ENCODE results near the gene TBCCD1.
"Not testable (repeated sequence)": the region's sequence is repeated elsewhere in the genome, so short reads cannot be mapped to it uniquely, and the experiment has no call there.

TBCCD1 gene

DNA sequence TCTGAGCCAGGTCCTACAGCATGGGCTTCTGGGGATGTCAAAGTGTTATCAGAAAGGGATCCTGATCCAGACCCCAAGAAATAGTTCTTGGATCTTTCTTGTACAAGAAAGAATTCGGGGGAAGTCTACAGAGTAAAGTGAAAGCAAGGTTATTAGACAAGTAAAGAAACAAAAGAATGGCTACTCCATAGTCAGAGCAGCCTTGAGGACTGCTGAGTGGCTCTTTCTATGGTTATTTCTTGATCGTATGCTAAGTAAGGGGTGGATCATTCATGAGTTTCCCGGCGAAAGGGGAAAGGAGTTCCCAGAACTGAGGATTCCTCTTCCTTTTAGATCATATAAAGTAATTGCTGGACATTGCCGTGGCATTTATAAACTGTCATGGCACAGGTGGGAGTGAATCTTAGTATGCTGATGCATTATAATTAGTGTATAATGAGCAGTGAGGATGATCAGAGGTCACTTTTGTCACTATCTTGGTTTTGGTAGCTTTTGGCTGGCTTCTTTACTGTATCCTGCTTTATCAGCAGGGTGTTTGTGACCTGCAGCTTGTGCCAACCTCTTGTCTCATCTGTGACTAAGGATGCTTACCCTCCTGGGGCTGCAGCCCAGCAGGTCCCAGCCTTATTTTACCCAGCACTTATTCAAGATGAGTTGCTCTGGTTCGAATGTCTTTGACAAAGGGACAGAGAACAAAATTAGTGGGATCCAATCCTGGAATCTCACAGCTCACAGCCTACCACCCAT, 64.0 kb downstream of the TBCCD1 start:
- TF ChIP-seq, protein P1, sequence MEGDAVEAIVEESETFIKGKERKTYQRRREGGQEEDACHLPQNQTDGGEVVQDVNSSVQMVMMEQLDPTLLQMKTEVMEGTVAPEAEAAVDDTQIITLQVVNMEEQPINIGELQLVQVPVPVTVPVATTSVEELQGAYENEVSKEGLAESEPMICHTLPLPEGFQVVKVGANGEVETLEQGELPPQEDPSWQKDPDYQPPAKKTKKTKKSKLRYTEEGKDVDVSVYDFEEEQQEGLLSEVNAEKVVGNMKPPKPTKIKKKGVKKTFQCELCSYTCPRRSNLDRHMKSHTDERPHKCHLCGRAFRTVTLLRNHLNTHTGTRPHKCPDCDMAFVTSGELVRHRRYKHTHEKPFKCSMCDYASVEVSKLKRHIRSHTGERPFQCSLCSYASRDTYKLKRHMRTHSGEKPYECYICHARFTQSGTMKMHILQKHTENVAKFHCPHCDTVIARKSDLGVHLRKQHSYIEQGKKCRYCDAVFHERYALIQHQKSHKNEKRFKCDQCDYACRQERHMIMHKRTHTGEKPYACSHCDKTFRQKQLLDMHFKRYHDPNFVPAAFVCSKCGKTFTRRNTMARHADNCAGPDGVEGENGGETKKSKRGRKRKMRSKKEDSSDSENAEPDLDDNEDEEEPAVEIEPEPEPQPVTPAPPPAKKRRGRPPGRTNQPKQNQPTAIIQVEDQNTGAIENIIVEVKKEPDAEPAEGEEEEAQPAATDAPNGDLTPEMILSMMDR (conservative IDR thresholded peaks at IDR 0.05; ENCODE audit: low read length) = no peak
- H3K4me3 ChIP-seq (ENCODE audit: low read length) = no peak overlapping the region
- no peak for DNase-seq (ENCODE audit: low read depth)

- TF ChIP-seq, protein P1 (conservative IDR thresholded peaks at IDR 0.05; ENCODE audit: low read length) = no peak
These were observed 64.8 kb downstream of the TBCCD1 start for GRCh38 chr3:186502138-186502948.

GRCh38 chr3:186499949-186500348, 67.2 kb downstream of the TBCCD1 start:
- not testable (repeated sequence) for DNase-seq (ENCODE audit: low read depth); H3K4me3 ChIP-seq (ENCODE audit: low read length)

More at GRCh38 chr3:186502138-186502948, 64.8 kb downstream of the TBCCD1 start:
- no peak for DNase-seq (ENCODE audit: low read depth)
- H3K4me3 ChIP-seq (ENCODE audit: low read length) = no peak overlapping the region

- not testable (repeated sequence) for DNase-seq (ENCODE audit: low read depth); H3K4me3 ChIP-seq (ENCODE audit: low read length)
These were observed 69.1 kb downstream of the TBCCD1 start for GRCh38 chr3:186498022-186498421.

GRCh38 chr3:186497608-186498007, 69.5 kb downstream of the TBCCD1 start:
- no peak for DNase-seq (ENCODE audit: low read depth)
- TF ChIP-seq, protein P1 (conservative IDR thresholded peaks at IDR 0.05; ENCODE audit: low read length) = no peak

DNA sequence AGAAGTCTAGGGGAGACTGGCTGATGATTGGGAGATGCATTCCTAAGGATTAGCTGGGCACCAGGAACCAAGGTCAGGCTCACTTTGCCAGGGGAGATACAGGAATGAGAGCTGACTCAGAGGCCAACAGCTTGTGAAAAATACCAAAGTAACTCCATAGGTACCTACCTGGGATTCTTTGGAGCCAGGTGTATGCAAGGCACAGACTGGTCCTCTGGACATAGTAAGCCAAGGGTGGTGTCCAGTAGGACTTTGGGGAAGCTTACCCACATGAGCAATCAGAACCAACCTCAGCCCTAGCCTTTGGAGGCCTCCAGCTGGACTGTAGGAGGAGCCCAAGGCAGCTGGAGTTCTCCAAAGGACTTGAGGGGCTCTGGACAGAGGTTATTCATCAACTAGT, 70.5 kb downstream of the TBCCD1 start:
- no peak for DNase-seq (ENCODE audit: low read depth)
- TF ChIP-seq, protein P1 (conservative IDR thresholded peaks at IDR 0.05; ENCODE audit: low read length) = no peak
- no peak overlapping the region for H3K4me3 ChIP-seq (ENCODE audit: low read length)

More at GRCh38 chr3:186497608-186498007, 69.5 kb downstream of the TBCCD1 start:
- H3K4me3 ChIP-seq (ENCODE audit: low read length) = no peak overlapping the region

All from AG10803 (cell line).